T-helper 9 cell (primary cell): ENCODE measurements around the gene NRXN2.
"Not testable (repeated sequence)": the region's sequence is repeated elsewhere in the genome, so short reads cannot be mapped to it uniquely, and the experiment has no call there.

ENCODE experiments used
- DNase-seq: peaks from one replicate; pipeline ENCODE4 v3.0.0-alpha.2; 2020

NRXN2 gene

GRCh38 chr11:64667154-64667745, 55.7 kb downstream of the NRXN2 start:
- no peak for DNase-seq

GRCh38 chr11:64665411-64665821, 57.6 kb downstream of the NRXN2 start:
- DNase-seq, result no peak

GRCh38 chr11:64664236-64664870, 58.6 kb downstream of the NRXN2 start:
- DNase-seq, result not testable (repeated sequence)

- DNase-seq, result no peak
Measured at GRCh38 chr11:64663656-64664055, 59.3 kb downstream of the NRXN2 start.

- DNase-seq, result no peak
Measured at GRCh38 chr11:64661614-64662013, 61.4 kb downstream of the NRXN2 start.

- no peak for DNase-seq
Measured at GRCh38 chr11:64661146-64661545, 61.9 kb downstream of the NRXN2 start.

GRCh38 chr11:64660706-64661105, 62.3 kb downstream of the NRXN2 start:
- no peak for DNase-seq

- no peak for DNase-seq
Measured at GRCh38 chr11:64660205-64660604, 62.8 kb downstream of the NRXN2 start.

GRCh38 chr11:64659417-64660144, 63.4 kb downstream of the NRXN2 start:
- no peak for DNase-seq

- DNase-seq, result no peak
Measured at GRCh38 chr11:64658265-64658664, 64.7 kb downstream of the NRXN2 start.

GRCh38 chr11:64656862-64657261, 66.1 kb downstream of the NRXN2 start:
- DNase-seq, result no peak

- DNase-seq, result no peak
Measured at GRCh38 chr11:64655941-64656601, 66.9 kb downstream of the NRXN2 start.

GRCh38 chr11:64654958-64655541, 67.9 kb downstream of the NRXN2 start:
- no peak for DNase-seq

- no peak for DNase-seq
Measured at GRCh38 chr11:64654439-64654838, 68.6 kb downstream of the NRXN2 start.

GRCh38 chr11:64653388-64653973, 69.5 kb downstream of the NRXN2 start:
- DNase-seq, result no peak

- peak; percentile 65 for DNase-seq
Measured at GRCh38 chr11:64652586-64653387, 70.2 kb downstream of the NRXN2 start.

GRCh38 chr11:64650923-64651523, 72.0 kb downstream of the NRXN2 start:
- DNase-seq, result no peak

- no peak for DNase-seq
Measured at GRCh38 chr11:64649291-64649697, 73.7 kb downstream of the NRXN2 start.

GRCh38 chr11:64648551-64648950, 74.4 kb downstream of the NRXN2 start:
- DNase-seq, result no peak

- no peak for DNase-seq
Measured at GRCh38 chr11:64647019-64647779, 75.8 kb downstream of the NRXN2 start.
